Bronchial epithelial cell (primary cell): ENCODE measurements around the gene RARRES2. TPM values are rescaled to one million over a fixed set of nuclear protein-coding genes. Genes with fewer than 3 reads are reported as not detected.

Experiments
- DNase-seq: peaks from one replicate; pipeline ENCODE4 v3.0.0-alpha.2; 2010; ENCODE audit warnings: low read depth
- FAIRE-seq: peaks from 2 replicates; lab custom pipeline; 2011; peaks lifted over from hg19 to GRCh38; lab: Jason Lieb, UNC
- H3K27me3 ChIP-seq: 2 replicates; pipeline ENCODE4 v1.5.1; 2011; ENCODE audit warnings: low read length; ENCODE audit not compliant: control insufficient read depth, insufficient read depth
- H3K36me3 ChIP-seq: 2 replicates; pipeline ENCODE4 v1.5.1; 2011; ENCODE audit warnings: low read length; ENCODE audit not compliant: control insufficient read depth, insufficient read depth
- H3K4me3 ChIP-seq: 2 replicates; pipeline ENCODE4 v1.5.1; 2011; ENCODE audit warnings: mild to moderate bottlenecking, low read depth, low read length, control low read depth
- CTCF ChIP-seq: IDR thresholded peaks from 2 replicates; pipeline ENCODE4 v1.5.1; 2011; ENCODE audit warnings: mild to moderate bottlenecking, moderate library complexity, low read length, control low read depth, inconsistent platforms; ENCODE audit not compliant: insufficient read depth, severe bottlenecking
- total RNA-seq: library from RNA; depleted of rRNA; stranded (reverse); fragments of >200 nt; gene quantifications from 2 replicates; pipeline ENCODE4 v1.2.1, GENCODE V29; 2014

Gene RARRES2
- total RNA-seq, 1 donor from 2014 or later = 1.1 TPM

GRCh38 chr7:150355666-150356059, 14.2 kb upstream of the RARRES2 start:
- no peak for TF ChIP-seq CTCF
- FAIRE-seq (no peak), DNase-seq (no peak)
- Histone ChIP-seq H3K4me3 (no peak overlapping the region), H3K27me3 (no peaks in the 10 kb centered on the region), H3K36me3 (no peaks in the 10 kb centered on the region)

- no peaks in the 10 kb centered on the region for H3K27me3 ChIP-seq
- DNase-seq (no peak), FAIRE-seq (no peak)
- no peak overlapping the region for H3K4me3 ChIP-seq
- H3K36me3 ChIP-seq = no peaks in the 10 kb centered on the region
- TF ChIP-seq CTCF = no peak
Observed at GRCh38 chr7:150351587-150352194, 10.3 kb upstream of the RARRES2 start.

GRCh38 chr7:150346922-150347321, 5.5 kb upstream of the RARRES2 start:
- Histone ChIP-seq H3K4me3 (no peak overlapping the region), H3K36me3 (no peaks in the 10 kb centered on the region), H3K27me3 (peaks cover 13% of the 10 kb centered on the region)
- no peak for FAIRE-seq
- no peak for DNase-seq
- TF ChIP-seq CTCF = no peak

GRCh38 chr7:150345012-150345411, 3.6 kb upstream of the RARRES2 start:
- H3K27me3 ChIP-seq = peaks cover 23% of the 10 kb centered on the region
- DNase-seq = no peak
- FAIRE-seq = no peak
- no peak overlapping the region for H3K4me3 ChIP-seq
- no peaks in the 10 kb centered on the region for H3K36me3 ChIP-seq
- TF ChIP-seq CTCF = no peak

GRCh38 chr7:150344299-150344698, 2.9 kb upstream of the RARRES2 start:
- no peak for TF ChIP-seq CTCF
- DNase-seq (no peak), FAIRE-seq (no peak)
- Histone ChIP-seq H3K4me3 (no peak overlapping the region), H3K27me3 (peaks cover 23% of the 10 kb centered on the region), H3K36me3 (no peaks in the 10 kb centered on the region)

- DNase-seq (no peak), FAIRE-seq (no peak)
- Histone ChIP-seq H3K4me3 (no peak overlapping the region), H3K27me3 (peaks cover 23% of the 10 kb centered on the region), H3K36me3 (no peaks in the 10 kb centered on the region)
- no peak for TF ChIP-seq CTCF
Observed at GRCh38 chr7:150343225-150343624, 1.8 kb upstream of the RARRES2 start.
